Measurements from ENCODE around the gene GPC4. TPM values are rescaled to one million over a fixed set of nuclear protein-coding genes. Genes with fewer than 3 reads are reported as not detected.

The GPC4 gene
- polyA plus RNA-seq, 1 donor from 2014 or later = 1.2 TPM

DNA sequence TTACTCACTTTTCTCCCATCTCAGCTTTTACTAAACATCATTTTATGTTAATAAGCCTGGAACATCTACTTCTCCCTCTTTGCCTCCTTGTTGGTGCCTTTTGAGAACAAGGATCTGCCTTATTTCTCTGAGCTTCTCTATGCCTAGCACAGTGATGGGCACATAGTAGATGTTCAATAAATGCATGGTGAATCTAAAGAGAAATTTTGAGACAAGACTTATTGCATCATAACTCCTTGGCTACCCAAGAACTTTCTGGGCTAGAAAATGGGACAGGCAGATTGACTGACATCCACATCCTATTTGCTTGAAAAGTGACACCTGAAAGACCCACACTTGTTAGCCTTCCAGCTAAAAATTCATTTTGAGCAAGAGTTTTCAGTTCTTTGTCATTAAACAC is 109.9 kb downstream of the GPC4 start:
- TF ChIP-seq RAD21 (conservative IDR thresholded peaks at IDR 0.05) = no peak
- no peak for TF ChIP-seq POLR2AphosphoS5 (IDR thresholded peaks at IDR 0.05)
- TF ChIP-seq MXI1 (conservative IDR thresholded peaks at IDR 0.05; ENCODE audit: poor library complexity, severe bottlenecking) = no peak
- no peak for TF ChIP-seq SMC3 (conservative IDR thresholded peaks at IDR 0.05; ENCODE audit: poor library complexity)
- no peak for TF ChIP-seq TAF1 (IDR thresholded peaks at IDR 0.05; ENCODE audit: low read depth)
- TF ChIP-seq, protein P1, sequence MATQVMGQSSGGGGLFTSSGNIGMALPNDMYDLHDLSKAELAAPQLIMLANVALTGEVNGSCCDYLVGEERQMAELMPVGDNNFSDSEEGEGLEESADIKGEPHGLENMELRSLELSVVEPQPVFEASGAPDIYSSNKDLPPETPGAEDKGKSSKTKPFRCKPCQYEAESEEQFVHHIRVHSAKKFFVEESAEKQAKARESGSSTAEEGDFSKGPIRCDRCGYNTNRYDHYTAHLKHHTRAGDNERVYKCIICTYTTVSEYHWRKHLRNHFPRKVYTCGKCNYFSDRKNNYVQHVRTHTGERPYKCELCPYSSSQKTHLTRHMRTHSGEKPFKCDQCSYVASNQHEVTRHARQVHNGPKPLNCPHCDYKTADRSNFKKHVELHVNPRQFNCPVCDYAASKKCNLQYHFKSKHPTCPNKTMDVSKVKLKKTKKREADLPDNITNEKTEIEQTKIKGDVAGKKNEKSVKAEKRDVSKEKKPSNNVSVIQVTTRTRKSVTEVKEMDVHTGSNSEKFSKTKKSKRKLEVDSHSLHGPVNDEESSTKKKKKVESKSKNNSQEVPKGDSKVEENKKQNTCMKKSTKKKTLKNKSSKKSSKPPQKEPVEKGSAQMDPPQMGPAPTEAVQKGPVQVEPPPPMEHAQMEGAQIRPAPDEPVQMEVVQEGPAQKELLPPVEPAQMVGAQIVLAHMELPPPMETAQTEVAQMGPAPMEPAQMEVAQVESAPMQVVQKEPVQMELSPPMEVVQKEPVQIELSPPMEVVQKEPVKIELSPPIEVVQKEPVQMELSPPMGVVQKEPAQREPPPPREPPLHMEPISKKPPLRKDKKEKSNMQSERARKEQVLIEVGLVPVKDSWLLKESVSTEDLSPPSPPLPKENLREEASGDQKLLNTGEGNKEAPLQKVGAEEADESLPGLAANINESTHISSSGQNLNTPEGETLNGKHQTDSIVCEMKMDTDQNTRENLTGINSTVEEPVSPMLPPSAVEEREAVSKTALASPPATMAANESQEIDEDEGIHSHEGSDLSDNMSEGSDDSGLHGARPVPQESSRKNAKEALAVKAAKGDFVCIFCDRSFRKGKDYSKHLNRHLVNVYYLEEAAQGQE (IDR thresholded peaks at IDR 0.05; ENCODE audit: borderline replicate concordance) = no peak
- TF ChIP-seq EZH2 (IDR thresholded peaks at IDR 0.05; ENCODE audit: borderline replicate concordance, insufficient read depth, low read length, poor library complexity, severe bottlenecking) = no peak
- no peak for TF ChIP-seq EP300 (conservative IDR thresholded peaks at IDR 0.05; ENCODE audit: poor library complexity, severe bottlenecking)
- TF ChIP-seq, protein P2, sequence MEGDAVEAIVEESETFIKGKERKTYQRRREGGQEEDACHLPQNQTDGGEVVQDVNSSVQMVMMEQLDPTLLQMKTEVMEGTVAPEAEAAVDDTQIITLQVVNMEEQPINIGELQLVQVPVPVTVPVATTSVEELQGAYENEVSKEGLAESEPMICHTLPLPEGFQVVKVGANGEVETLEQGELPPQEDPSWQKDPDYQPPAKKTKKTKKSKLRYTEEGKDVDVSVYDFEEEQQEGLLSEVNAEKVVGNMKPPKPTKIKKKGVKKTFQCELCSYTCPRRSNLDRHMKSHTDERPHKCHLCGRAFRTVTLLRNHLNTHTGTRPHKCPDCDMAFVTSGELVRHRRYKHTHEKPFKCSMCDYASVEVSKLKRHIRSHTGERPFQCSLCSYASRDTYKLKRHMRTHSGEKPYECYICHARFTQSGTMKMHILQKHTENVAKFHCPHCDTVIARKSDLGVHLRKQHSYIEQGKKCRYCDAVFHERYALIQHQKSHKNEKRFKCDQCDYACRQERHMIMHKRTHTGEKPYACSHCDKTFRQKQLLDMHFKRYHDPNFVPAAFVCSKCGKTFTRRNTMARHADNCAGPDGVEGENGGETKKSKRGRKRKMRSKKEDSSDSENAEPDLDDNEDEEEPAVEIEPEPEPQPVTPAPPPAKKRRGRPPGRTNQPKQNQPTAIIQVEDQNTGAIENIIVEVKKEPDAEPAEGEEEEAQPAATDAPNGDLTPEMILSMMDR (IDR thresholded peaks at IDR 0.05; ENCODE audit: poor library complexity, severe bottlenecking) = no peak
- Histone ChIP-seq H4K20me1 (ENCODE audit: insufficient read depth) (no peaks in the 10 kb centered on the region), H2AFZ (ENCODE audit: low read depth, low read length) (no peak overlapping the region), H3K27ac (ENCODE audit: low read length) (no peak overlapping the region), H3K9me2 (ENCODE audit: insufficient read depth, low read length) (no peaks in the 10 kb centered on the region), H3K4me3 (ENCODE audit: low read length) (no peak overlapping the region), H3K36me3 (ENCODE audit: insufficient read depth, low read length) (no peaks in the 10 kb centered on the region), H3K9ac (ENCODE audit: low read length) (no peak overlapping the region), H3K27me3 (ENCODE audit: insufficient read depth, low read depth, low read length) (no peaks in the 10 kb centered on the region), H3F3A (ENCODE audit: insufficient read depth, low read length, poor library complexity, severe bottlenecking) (no peaks in the 10 kb centered on the region), H3K79me2 (replicated peaks; ENCODE audit: insufficient read depth, low read length) (no peaks in the 10 kb centered on the region), H3K4me2 (ENCODE audit: low read length) (no peak overlapping the region), H3K9me3 (ENCODE audit: low read length) (no peaks in the 10 kb centered on the region)

- Histone ChIP-seq H3K9me3 (ENCODE audit: low read length) (no peaks in the 10 kb centered on the region), H2AFZ (ENCODE audit: low read depth, low read length) (no peak overlapping the region), H3K79me2 (replicated peaks; ENCODE audit: insufficient read depth, low read length) (no peaks in the 10 kb centered on the region), H3K36me3 (ENCODE audit: insufficient read depth, low read length) (no peaks in the 10 kb centered on the region), H3K9ac (ENCODE audit: low read length) (no peak overlapping the region), H3F3A (ENCODE audit: insufficient read depth, low read length, poor library complexity, severe bottlenecking) (no peaks in the 10 kb centered on the region), H3K27me3 (ENCODE audit: insufficient read depth, low read depth, low read length) (no peaks in the 10 kb centered on the region), H3K4me2 (ENCODE audit: low read length) (no peak overlapping the region), H3K9me2 (ENCODE audit: insufficient read depth, low read length) (no peaks in the 10 kb centered on the region), H4K20me1 (ENCODE audit: insufficient read depth) (no peaks in the 10 kb centered on the region), H3K27ac (ENCODE audit: low read length) (no peak overlapping the region), H3K4me3 (ENCODE audit: low read length) (no peak overlapping the region)
- TF ChIP-seq EP300 (conservative IDR thresholded peaks at IDR 0.05; ENCODE audit: poor library complexity, severe bottlenecking) (no peak), MXI1 (conservative IDR thresholded peaks at IDR 0.05; ENCODE audit: poor library complexity, severe bottlenecking) (no peak), TAF1 (IDR thresholded peaks at IDR 0.05; ENCODE audit: low read depth) (no peak), POLR2AphosphoS5 (IDR thresholded peaks at IDR 0.05) (no peak), RAD21 (conservative IDR thresholded peaks at IDR 0.05) (no peak), EZH2 (IDR thresholded peaks at IDR 0.05; ENCODE audit: borderline replicate concordance, insufficient read depth, low read length, poor library complexity, severe bottlenecking) (no peak), SMC3 (conservative IDR thresholded peaks at IDR 0.05; ENCODE audit: poor library complexity) (no peak)
- TF ChIP-seq, protein P1 (IDR thresholded peaks at IDR 0.05; ENCODE audit: borderline replicate concordance) = no peak
- TF ChIP-seq, protein P2 (IDR thresholded peaks at IDR 0.05; ENCODE audit: poor library complexity, severe bottlenecking) = no peak
Observed at GRCh38 chrX:133302775-133303445, 112.4 kb downstream of the GPC4 start.
